H1 (cell line): ENCODE data around the gene ACTN4. TPM values are rescaled to one million over a fixed set of nuclear protein-coding genes. Genes with fewer than 3 reads are reported as not detected.

Experiments used
- CTCF ChIA-PET: fragments of 300-600 bp; sonication (Branson Sonifier 250); formaldehyde crosslinking; loops from one replicate; lab custom pipeline; 2021; ENCODE audit not compliant: partially characterized antibody; lab: Charles Lee
- POLR2A ChIA-PET: fragments of 300-600 bp; sonication (Branson Sonifier 250); formaldehyde crosslinking; loops from one replicate; lab custom pipeline; 2021; ENCODE audit warnings: inconsistent platforms; ENCODE audit not compliant: partially characterized antibody; lab: Charles Lee
- DNase-seq, 2 experiments: peaks; one replicate each; pipeline versions ENCODE4 v3.0.0 to v3.0.0-alpha.2; 2010 to 2022; ENCODE audit warnings: low spot score in 2 of 2, low read depth in 1 of 2, mixed read lengths in 1 of 2
- FAIRE-seq: peaks from 2 replicates; lab custom pipeline; 2011; peaks lifted over from hg19 to GRCh38; lab: Jason Lieb, UNC
- H2AFZ ChIP-seq: 2 replicates; pipeline ENCODE4 v1.8.1; 2012; ENCODE audit warnings: low read length, inconsistent platforms
- H2AK5ac ChIP-seq: 2 replicates; pipeline ENCODE4 v1.6.1; 2013; ENCODE audit warnings: low read depth, low read length
- H2BK120ac ChIP-seq: replicated peaks from 2 replicates; pipeline ENCODE3; 2013; ENCODE audit warnings: low read depth, low read length, inconsistent platforms
- H2BK12ac ChIP-seq: 2 replicates; pipeline ENCODE4 v1.6.1; 2013; ENCODE audit warnings: low read depth, low read length
- H2BK15ac ChIP-seq: 2 replicates; pipeline ENCODE4 v1.6.1; 2013; ENCODE audit warnings: low read length
- H2BK20ac ChIP-seq: 2 replicates; pipeline ENCODE4 v1.6.1; 2013; ENCODE audit warnings: low read length
- H2BK5ac ChIP-seq: 2 replicates; pipeline ENCODE4 v1.6.1; 2013; ENCODE audit warnings: low read depth, low read length
- H3K14ac ChIP-seq: 2 replicates; pipeline ENCODE4 v1.6.1; 2013; ENCODE audit warnings: inconsistent platforms; ENCODE audit not compliant: insufficient read length
- H3K18ac ChIP-seq: 2 replicates; pipeline ENCODE4 v1.6.1; 2013; ENCODE audit warnings: low read length; ENCODE audit errors: extremely low read depth
- H3K23ac ChIP-seq: 2 replicates; pipeline ENCODE4 v1.6.1; 2013; ENCODE audit warnings: inconsistent platforms; ENCODE audit not compliant: insufficient read length
- H3K23me2 ChIP-seq: 2 replicates; pipeline ENCODE4 v1.6.1; 2013; ENCODE audit warnings: low read depth, low read length
- H3K27ac ChIP-seq: 2 replicates; pipeline ENCODE4 v1.6.1; 2011; ENCODE audit warnings: low read depth, low read length, inconsistent platforms
- H3K27me3 ChIP-seq, 4 experiments: replicated peaks in 1 of 4; 1 replicate in 1 of 4; 2 replicates in 3 of 4; pipeline versions ENCODE4 v1.6.1 to v1.8.1; 2011 to 2013; ENCODE audit warnings: low read length in 3 of 4, mild to moderate bottlenecking in 3 of 4, inconsistent platforms in 2 of 4, mixed read lengths in 2 of 4, moderate library complexity in 1 of 4; ENCODE audit not compliant: control insufficient read depth in 3 of 4, insufficient read depth in 3 of 4; ENCODE audit errors: extremely low read depth in 1 of 4
- H3K36me3 ChIP-seq, 4 experiments: 2 replicates each; pipeline versions ENCODE4 v1.6.1 to v1.8.1; 2011 to 2013; ENCODE audit warnings: mild to moderate bottlenecking in 4 of 4, low read length in 3 of 4, moderate library complexity in 2 of 4, control low read depth in 1 of 4, inconsistent platforms in 1 of 4; ENCODE audit not compliant: insufficient read depth in 4 of 4, control insufficient read depth in 2 of 4
- H3K4ac ChIP-seq: replicated peaks from 2 replicates; pipeline ENCODE3; 2013; ENCODE audit warnings: low read length, low read depth, mixed read lengths, inconsistent platforms; ENCODE audit not compliant: insufficient read length
- H3K4me1 ChIP-seq, 4 experiments: replicated peaks in 1 of 4; 1 replicate in 1 of 4; 2 replicates in 3 of 4; pipeline versions ENCODE4 v1.6.1 to v1.8.1; 2011 to 2013; ENCODE audit warnings: low read length in 3 of 4, inconsistent platforms in 2 of 4, mixed read lengths in 1 of 4; ENCODE audit not compliant: insufficient read depth in 4 of 4, control insufficient read depth in 3 of 4
- H3K4me2 ChIP-seq, 2 experiments: 2 replicates each; pipeline versions ENCODE4 v1.6.1 to v1.8.1; 2011 to 2013; ENCODE audit warnings: low read depth in 2 of 2, low read length in 2 of 2, control low read depth in 1 of 2, inconsistent platforms in 1 of 2, mild to moderate bottlenecking in 1 of 2; ENCODE audit not compliant: insufficient read depth in 1 of 2
- H3K4me3 ChIP-seq, 4 experiments: fragments of 200-600, 300-600 bp in 1 of 4; sonication (generic), shearing (Covaris generic), sonication (Bioruptor Twin) in 1 of 4; 2 replicates each; pipeline versions ENCODE4 v1.5.1 to v1.8.1; 2011 to 2016; ENCODE audit warnings: low read length in 4 of 4, low read depth in 3 of 4, control low read depth in 2 of 4, inconsistent platforms in 2 of 4, mild to moderate bottlenecking in 2 of 4, mixed read lengths in 1 of 4, moderate library complexity in 1 of 4; ENCODE audit not compliant: insufficient read depth in 2 of 4; ENCODE audit errors: extremely low read depth in 1 of 4
- H3K56ac ChIP-seq: replicated peaks from 2 replicates; pipeline ENCODE3; 2013; ENCODE audit warnings: low read depth, mild to moderate bottlenecking, mixed read lengths, low read length, inconsistent platforms; ENCODE audit not compliant: insufficient read length
- H3K79me1 ChIP-seq: 2 replicates; pipeline ENCODE4 v1.6.1; 2013; ENCODE audit warnings: low read depth, low read length, control low read depth
- H3K79me2 ChIP-seq, 2 experiments: 2 replicates each; pipeline versions ENCODE4 v1.6.1 to v1.8.1; 2012 to 2013; ENCODE audit warnings: low read length in 2 of 2, mild to moderate bottlenecking in 2 of 2, inconsistent platforms in 1 of 2; ENCODE audit not compliant: insufficient read depth in 2 of 2, control insufficient read depth in 1 of 2
- H3K9ac ChIP-seq, 4 experiments: replicated peaks in 1 of 4; 1 replicate in 1 of 4; 2 replicates in 3 of 4; pipeline versions ENCODE4 v1.6.1 to v1.8.1; 2011 to 2013; ENCODE audit warnings: low read depth in 3 of 4, low read length in 3 of 4, control low read depth in 2 of 4, mild to moderate bottlenecking in 2 of 4, moderate library complexity in 2 of 4, inconsistent platforms in 1 of 4; ENCODE audit errors: extremely low read depth in 1 of 4
- H3K9me3 ChIP-seq, 2 experiments: 2 replicates each; pipeline versions ENCODE4 v1.6.1 to v1.8.1; 2012 to 2013; ENCODE audit warnings: mild to moderate bottlenecking in 2 of 2, moderate library complexity in 2 of 2, control low read depth in 1 of 2, inconsistent platforms in 1 of 2, low read depth in 1 of 2, low read length in 1 of 2, mixed read lengths in 1 of 2; ENCODE audit not compliant: insufficient read depth in 2 of 2
- H4K20me1 ChIP-seq, 2 experiments: replicated peaks in 1 of 2; 2 replicates each; pipeline versions ENCODE3 to v1.8.1; 2011 to 2013; ENCODE audit warnings: inconsistent platforms in 2 of 2, low read length in 2 of 2, mild to moderate bottlenecking in 1 of 2; ENCODE audit not compliant: insufficient read depth in 2 of 2, control insufficient read depth in 1 of 2
- H4K5ac ChIP-seq: 2 replicates; pipeline ENCODE4 v1.6.1; 2013; ENCODE audit warnings: low read length, low read depth, mixed read lengths, inconsistent platforms; ENCODE audit not compliant: insufficient read length
- H4K8ac ChIP-seq: 2 replicates; pipeline ENCODE4 v1.8.0; 2013; ENCODE audit warnings: mild to moderate bottlenecking, moderate library complexity, low read length, inconsistent platforms; ENCODE audit not compliant: insufficient read depth; ENCODE audit errors: extremely low read depth
- H4K91ac ChIP-seq: replicated peaks from 2 replicates; pipeline ENCODE3; 2013; ENCODE audit warnings: low read length, mixed read lengths, inconsistent platforms; ENCODE audit not compliant: insufficient read length
- JUN ChIP-seq: IDR thresholded peaks from 2 replicates; pipeline ENCODE4 v1.6.1; 2011; ENCODE audit warnings: low read depth, mild to moderate bottlenecking, improper control_type of control experiment, low read length
- KDM5A ChIP-seq: fragments of 200-600 bp; IDR thresholded peaks from 2 replicates; pipeline ENCODE4 v1.7.1; 2012; ENCODE audit warnings: mild to moderate bottlenecking, low read length, inconsistent platforms, mixed read lengths
- TAF1 ChIP-seq: IDR thresholded peaks from 2 replicates; pipeline ENCODE4 v1.6.1; 2011; ENCODE audit warnings: mild to moderate bottlenecking, low read depth, low read length
- WGBS, 2 experiments: shearing (Covaris generic) in 1 of 2; methylation state at CpG; one replicate each; pipeline versions ENCODE4 v1.1.6 to v1.1.7; 2013 to 2015; ENCODE audit warnings: low lambda C conversion rate in 2 of 2, mixed read lengths in 2 of 2, inconsistent platforms in 1 of 2, low coverage in 1 of 2, missing lambda C conversion rate in 1 of 2; ENCODE audit not compliant: insufficient replicate concordance in 2 of 2, insufficient coverage in 1 of 2, insufficient read length in 1 of 2; ENCODE audit errors: extremely low coverage in 1 of 2, missing lambda C conversion rate in 1 of 2; 5-methylcytosine and 5-hydroxymethylcytosine counted together
- polyA plus RNA-seq, 7 experiments: library from polyadenylated mRNA; depleted of rRNA in 3 of 7; stranded (reverse) in 5 of 7; unstranded in 2 of 7; fragments of >200 nt in 5 of 7; fragments of 200-250 nt in 2 of 7; gene quantifications; 1 replicate in 5 of 7; 2 replicates in 1 of 7; 4 replicates in 1 of 7; pipeline versions ENCODE4 v1.2.1 to v1.2.3, GENCODE V29; 2011 to 2013; ENCODE audit warnings: missing spikeins in 2 of 7, mixed read lengths in 2 of 7
- total RNA-seq: library from RNA; stranded (reverse); fragmentation: NEBNext Ultra II Directional; extraction: Animal tissue kit (Norgen Biotek cat#: 25700); gene quantifications from 2 replicates; pipeline ENCODE4 v1.2.1, GENCODE V29; 2021

The ACTN4 gene
- total and polyA plus RNA-seq, 2 of the 8 experiments (the other 6 are each of a cell fraction or from before 2014, with no cell fraction given), result 211 to 520 TPM

GRCh38 chr19:38730731-38731589, 83.5 kb downstream of the ACTN4 start:
- Histone ChIP-seq H2BK15ac (no peak overlapping the region), H3K4me1 (peaks cover 0 to 13% (median 8%) of the 10 kb centered on the region in 4 experiments; a peak in 6 of 7 replicates), H2BK120ac (no peak overlapping the region), H3K9ac (no peak overlapping the region), H2AFZ (no peak overlapping the region), H3K4ac (no peak overlapping the region), H3K9me3 (no peaks in the 10 kb centered on the region), H3K23me2 (peaks cover 2% of the 10 kb centered on the region; the same call in 1 of the 2 replicates), H4K8ac (no peak overlapping the region), H3K18ac (no peak overlapping the region), H3K23ac (no peak overlapping the region), H4K20me1 (peaks cover 12% of the 10 kb centered on the region in 2 experiments), H3K36me3 (peaks cover 13 to 45% (median 27%) of the 10 kb centered on the region in 4 experiments; a peak in 7 of 8 replicates), H3K4me2 (no peak overlapping the region), H4K91ac (no peak overlapping the region), H2BK12ac (no peak overlapping the region), H3K27me3 (no peaks in the 10 kb centered on the region), H3K79me1 (peaks cover 2% of the 10 kb centered on the region), H3K56ac (no peak overlapping the region), H3K14ac (no peak overlapping the region), H3K4me3 (no peak overlapping the region), H2BK20ac (no peak overlapping the region), H3K79me2 (no peaks in the 10 kb centered on the region), H2AK5ac (no peak overlapping the region), H3K27ac (no peak overlapping the region), H4K5ac (no peak overlapping the region), H2BK5ac (no peak overlapping the region)
- ChIA-PET CTCF (interaction anchor here (1.1 to 1.4 kb wide), 3 partner anchors 12 to 157 kb away, joined by 3 read pairs; no protein-coding TSS in a partner anchor), POLR2A (interaction anchor here (0.7 to 1.4 kb wide), 8 partner anchors 12 to 337 kb away, joined by 3 to 5 read pairs (median 3); no protein-coding TSS in a partner anchor)
- TF ChIP-seq JUN (no peak), TAF1 (no peak), KDM5A (no peak)
- WGBS, 2 experiments, result 90% methylated on average over 12 of the region's 19 CpGs; no CpG with 5 or more reads in 1 of the 2 experiments
- DNase-seq, result no peak
- FAIRE-seq, result no peak
